ENCODE results near the gene MEX3C. TPM values are rescaled to one million over a fixed set of nuclear protein-coding genes. Genes with fewer than 3 reads are reported as not detected.

Gene MEX3C
- total and polyA plus RNA-seq, 2 donors (not counting 1 experiment from before 2014, with no cell fraction given) = 29.1 to 92.4 TPM

- no peaks in the 10 kb centered on the region for H3K27me3 ChIP-seq (replicated peaks in 1 of 4; ENCODE audit: control extremely low read depth in 1 of 4, control insufficient read depth in 3 of 4, insufficient read depth in 4 of 4, low read length in 3 of 4)
- Mint-ChIP-seq H3K27me3 (no peaks in the 10 kb centered on the region), H3K27ac (no peak overlapping the region), H3K4me1 (peaks cover 43% of the 10 kb centered on the region), H3K9me3 (ENCODE audit: insufficient read depth) (no peaks in the 10 kb centered on the region), H3K4me3 (no peak overlapping the region)
- peak overlapping the region; percentile 8 to 68 for H3K27ac ChIP-seq (ENCODE audit: low read length in 2 of 2)
- H4K20me1 ChIP-seq (ENCODE audit: control insufficient read depth, insufficient read depth, low read length, poor library complexity, severe bottlenecking) = peaks cover 11% of the 10 kb centered on the region
- intact Hi-C loops (cut with micrococcal nuclease) = no loop called here
- peak overlapping the region; percentile 41 for H3K4me2 ChIP-seq (replicated peaks; ENCODE audit: low read depth, low read length, poor library complexity, severe bottlenecking)
- no CpG with 5 or more reads among the region's 1 CpG for WGBS (ENCODE audit: insufficient coverage)
- no peak overlapping the region for H3K4me3 ChIP-seq (ENCODE audit: control extremely low read depth in 1 of 5, extremely low read depth in 1 of 5, insufficient read depth in 1 of 5, low read depth in 2 of 5, low read length in 4 of 5)
- POLR2A ChIA-PET = no interaction called here
- H3K4me1 ChIP-seq (ENCODE audit: control insufficient read depth in 2 of 2, insufficient read depth in 2 of 2, low read length in 2 of 2) = peaks cover 4 to 14% of the 10 kb centered on the region in 2 donors
- DNase-seq = no peak
- H3K36me3 ChIP-seq (replicated peaks in 1 of 2; ENCODE audit: control extremely low read depth in 1 of 2, control insufficient read depth in 1 of 2, extremely low read depth in 1 of 2, insufficient read depth in 2 of 2, low read length in 1 of 2) = peaks cover 8 to 13% of the 10 kb centered on the region in 2 experiments
- TF ChIP-seq EZH2 (IDR thresholded peaks at IDR 0.05; ENCODE audit: borderline replicate concordance, insufficient read depth, low read depth, low read length, poor library complexity, severe bottlenecking) (no peak), CTCF (IDR thresholded peaks at IDR 0.05) (no peak)
- H2AFZ ChIP-seq (ENCODE audit: insufficient read depth, low read depth, low read length, poor library complexity, severe bottlenecking) = no peak overlapping the region
- H3K9ac ChIP-seq (ENCODE audit: low read length) = peak overlapping the region; percentile 13
- ATAC-seq (ENCODE audit: low read depth) = no peak
- no peaks in the 10 kb centered on the region for H3K9me3 ChIP-seq (ENCODE audit: control extremely low read depth in 1 of 3, control insufficient read depth in 2 of 3, insufficient read depth in 1 of 3, low read length in 2 of 3)
- CTCF ChIA-PET = interaction anchor here (1.4 kb wide), 1 partner anchor 18 kb away, joined by 3 read pairs; no protein-coding TSS in a partner anchor
- H3K79me2 ChIP-seq (ENCODE audit: control insufficient read depth, insufficient read depth, low read length) = peaks cover 6% of the 10 kb centered on the region
Observed at GRCh38 chr18:51171625-51172259, 25.7 kb downstream of the MEX3C start.

GRCh38 chr18:51171223-51171622 lies 26.3 kb downstream of the MEX3C start:
- ATAC-seq (ENCODE audit: low read depth) (no peak), DNase-seq (no peak)
- Histone ChIP-seq H3K27ac (ENCODE audit: low read length in 2 of 2) (peak overlapping the region in 1 of 2 donors; percentile 23), H3K79me2 (ENCODE audit: control insufficient read depth, insufficient read depth, low read length) (peaks cover 1% of the 10 kb centered on the region), H3K9ac (ENCODE audit: low read length) (no peak overlapping the region), H2AFZ (ENCODE audit: insufficient read depth, low read depth, low read length, poor library complexity, severe bottlenecking) (no peak overlapping the region), H3K27me3 (replicated peaks in 1 of 4; ENCODE audit: control extremely low read depth in 1 of 4, control insufficient read depth in 3 of 4, insufficient read depth in 4 of 4, low read length in 3 of 4) (no peaks in the 10 kb centered on the region), H3K9me3 (ENCODE audit: control extremely low read depth in 1 of 3, control insufficient read depth in 2 of 3, insufficient read depth in 1 of 3, low read length in 2 of 3) (no peaks in the 10 kb centered on the region), H3K4me1 (ENCODE audit: control insufficient read depth in 2 of 2, insufficient read depth in 2 of 2, low read length in 2 of 2) (peaks cover 4 to 14% of the 10 kb centered on the region in 2 donors), H3K36me3 (replicated peaks in 1 of 2; ENCODE audit: control extremely low read depth in 1 of 2, control insufficient read depth in 1 of 2, extremely low read depth in 1 of 2, insufficient read depth in 2 of 2, low read length in 1 of 2) (peaks cover 8% of the 10 kb centered on the region in 2 experiments), H3K4me2 (replicated peaks; ENCODE audit: low read depth, low read length, poor library complexity, severe bottlenecking) (no peak overlapping the region), H4K20me1 (ENCODE audit: control insufficient read depth, insufficient read depth, low read length, poor library complexity, severe bottlenecking) (peaks cover 7% of the 10 kb centered on the region), H3K4me3 (ENCODE audit: control extremely low read depth in 1 of 5, extremely low read depth in 1 of 5, insufficient read depth in 1 of 5, low read depth in 2 of 5, low read length in 4 of 5) (no peak overlapping the region)
- intact Hi-C loops (cut with micrococcal nuclease) = no loop called here
- Mint-ChIP-seq H3K27me3 (no peaks in the 10 kb centered on the region), H3K4me1 (peaks cover 43% of the 10 kb centered on the region), H3K9me3 (ENCODE audit: insufficient read depth) (no peaks in the 10 kb centered on the region), H3K27ac (peak overlapping the region; percentile 20), H3K4me3 (no peak overlapping the region)
- WGBS (ENCODE audit: insufficient coverage) = 81% methylated on average over 2 of the region's 3 CpGs
- CTCF ChIA-PET = interaction anchor here (0.6 to 1.4 kb wide), 2 partner anchors 17 to 32 kb away, joined by 3 to 5 read pairs; no protein-coding TSS in a partner anchor
- TF ChIP-seq CTCF (IDR thresholded peaks at IDR 0.05) = no peak
- TF ChIP-seq EZH2 (IDR thresholded peaks at IDR 0.05; ENCODE audit: borderline replicate concordance, insufficient read depth, low read depth, low read length, poor library complexity, severe bottlenecking) = no peak
- POLR2A ChIA-PET = no interaction called here
